ENCODE measurements around the gene VPS13A.

DNA sequence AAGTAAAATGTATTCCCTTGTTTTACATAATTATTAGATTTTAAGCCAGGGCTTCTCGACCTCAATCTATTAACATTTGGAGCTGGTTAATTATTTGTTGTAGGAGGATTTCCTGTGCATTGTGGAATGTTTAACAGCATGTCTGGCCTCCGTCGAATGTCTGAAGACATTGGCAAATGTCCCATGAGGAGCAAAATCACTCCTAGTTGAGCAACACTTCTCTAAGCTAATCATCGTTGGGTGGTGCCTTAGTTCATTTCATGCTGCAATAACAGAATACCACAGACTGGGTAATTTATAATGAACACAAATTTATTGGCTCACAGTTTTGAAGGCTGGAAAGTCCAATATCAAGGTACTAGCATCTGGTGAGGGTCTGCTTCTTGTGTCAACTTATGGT is 13.4 kb upstream of the VPS13A start:
- TF ChIP-seq, protein P1, sequence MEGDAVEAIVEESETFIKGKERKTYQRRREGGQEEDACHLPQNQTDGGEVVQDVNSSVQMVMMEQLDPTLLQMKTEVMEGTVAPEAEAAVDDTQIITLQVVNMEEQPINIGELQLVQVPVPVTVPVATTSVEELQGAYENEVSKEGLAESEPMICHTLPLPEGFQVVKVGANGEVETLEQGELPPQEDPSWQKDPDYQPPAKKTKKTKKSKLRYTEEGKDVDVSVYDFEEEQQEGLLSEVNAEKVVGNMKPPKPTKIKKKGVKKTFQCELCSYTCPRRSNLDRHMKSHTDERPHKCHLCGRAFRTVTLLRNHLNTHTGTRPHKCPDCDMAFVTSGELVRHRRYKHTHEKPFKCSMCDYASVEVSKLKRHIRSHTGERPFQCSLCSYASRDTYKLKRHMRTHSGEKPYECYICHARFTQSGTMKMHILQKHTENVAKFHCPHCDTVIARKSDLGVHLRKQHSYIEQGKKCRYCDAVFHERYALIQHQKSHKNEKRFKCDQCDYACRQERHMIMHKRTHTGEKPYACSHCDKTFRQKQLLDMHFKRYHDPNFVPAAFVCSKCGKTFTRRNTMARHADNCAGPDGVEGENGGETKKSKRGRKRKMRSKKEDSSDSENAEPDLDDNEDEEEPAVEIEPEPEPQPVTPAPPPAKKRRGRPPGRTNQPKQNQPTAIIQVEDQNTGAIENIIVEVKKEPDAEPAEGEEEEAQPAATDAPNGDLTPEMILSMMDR (IDR thresholded peaks at IDR 0.05) = no peak
- TF ChIP-seq ZFX (IDR thresholded peaks at IDR 0.05; ENCODE audit: borderline replicate concordance) = no peak
